IMR-90 (cell line): ENCODE results near the gene DMAC2L. TPM values are rescaled to one million over a fixed set of nuclear protein-coding genes. Genes with fewer than 3 reads are reported as not detected.

Experiments used
- ATAC-seq: fragments of 200-7000 bp; cut with Tn5 transposase; 2 replicates; pipeline ENCODE4 v1.9.1; 2020; ENCODE audit warnings: low read depth, mild to moderate bottlenecking, moderate library complexity
- BruUV-seq: library from RNA; stranded (reverse); fragments of 400-500 nt; replicated peaks from 2 replicates; lab custom pipeline; 2021; lab: Mats Ljungman, UMichigan
- CTCF ChIA-PET: fragments of 300-600 bp; formaldehyde crosslinking; extraction: SDS; loops from one replicate; lab custom pipeline; 2021; ENCODE audit warnings: antibody characterized with exemption; lab: Yijun Ruan, JAX
- POLR2A ChIA-PET: fragments of 300-600 bp; sonication (Branson Sonifier 250); formaldehyde crosslinking; loops from one replicate; lab custom pipeline; 2022; ENCODE audit warnings: antibody characterized with exemption; ENCODE audit not compliant: unreplicated experiment; lab: Charles Lee
- DNase-seq: peaks from one replicate; pipeline ENCODE4 v3.0.0; 2013
- H2AFZ ChIP-seq: replicated peaks from 2 replicates; pipeline ENCODE3; 2013; ENCODE audit warnings: low read length, mild to moderate bottlenecking; ENCODE audit not compliant: poor library complexity
- H2AK5ac ChIP-seq: 2 replicates; pipeline ENCODE4 v1.6.1; 2013; ENCODE audit warnings: low read depth, low read length, inconsistent platforms
- H2AK9ac ChIP-seq: replicated peaks from 2 replicates; pipeline ENCODE3; 2013; ENCODE audit warnings: mild to moderate bottlenecking, low read depth, low read length, moderate library complexity; ENCODE audit not compliant: poor library complexity
- H2BK120ac ChIP-seq: 2 replicates; pipeline ENCODE4 v1.6.1; 2013; ENCODE audit warnings: low read depth, low read length, inconsistent platforms
- H2BK15ac ChIP-seq: 3 replicates; pipeline ENCODE4 v1.6.1; 2013; ENCODE audit warnings: low read depth, low read length, inconsistent platforms
- H2BK20ac ChIP-seq: 2 replicates; pipeline ENCODE4 v1.6.1; 2013; ENCODE audit warnings: low read depth, mild to moderate bottlenecking, inconsistent platforms, low read length, moderate library complexity
- H2BK5ac ChIP-seq: 2 replicates; pipeline ENCODE4 v1.6.1; 2013; ENCODE audit warnings: mild to moderate bottlenecking, low read depth, low read length, inconsistent platforms; ENCODE audit not compliant: poor library complexity, severe bottlenecking
- H3K14ac ChIP-seq: replicated peaks from 2 replicates; pipeline ENCODE4 v1.6.1; 2013; ENCODE audit warnings: low read depth, low read length, inconsistent platforms
- H3K18ac ChIP-seq: 2 replicates; pipeline ENCODE4 v1.6.1; 2013; ENCODE audit warnings: low read depth, low read length, control low read depth
- H3K23ac ChIP-seq: 2 replicates; pipeline ENCODE4 v1.6.1; 2013; ENCODE audit warnings: low read depth, low read length, inconsistent platforms
- H3K27ac ChIP-seq: 2 replicates; pipeline ENCODE4 v1.5.1; 2013; ENCODE audit warnings: mild to moderate bottlenecking, control low read depth, low read length; ENCODE audit not compliant: insufficient read depth
- H3K27me3 ChIP-seq: 2 replicates; pipeline ENCODE4 v1.6.1; 2013; ENCODE audit warnings: low read length; ENCODE audit not compliant: control insufficient read depth, insufficient read depth
- H3K36me3 ChIP-seq: 2 replicates; pipeline ENCODE4 v1.6.1; 2013; ENCODE audit warnings: low read length, mixed read lengths; ENCODE audit not compliant: control insufficient read depth, insufficient read depth
- H3K4ac ChIP-seq: 2 replicates; pipeline ENCODE4 v1.6.1; 2013; ENCODE audit warnings: low read depth, low read length, inconsistent platforms
- H3K4me1 ChIP-seq: 2 replicates; pipeline ENCODE4 v1.6.1; 2013; ENCODE audit warnings: low read length, mixed read lengths; ENCODE audit not compliant: control insufficient read depth, insufficient read depth
- H3K4me2 ChIP-seq: 2 replicates; pipeline ENCODE4 v1.6.1; 2013; ENCODE audit warnings: low read depth, mild to moderate bottlenecking, control low read depth, low read length, moderate library complexity
- H3K4me3 ChIP-seq: 2 replicates; pipeline ENCODE4 v1.5.1; 2013; ENCODE audit warnings: low read depth, mild to moderate bottlenecking, control low read depth, low read length, moderate library complexity; ENCODE audit not compliant: insufficient read depth
- H3K56ac ChIP-seq: 2 replicates; pipeline ENCODE4 v1.6.1; 2013; ENCODE audit warnings: low read length, inconsistent platforms; ENCODE audit not compliant: insufficient read depth; ENCODE audit errors: extremely low read depth
- H3K79me1 ChIP-seq, 2 experiments: 2 replicates each; pipeline ENCODE4 v1.6.1; 2013; ENCODE audit warnings: low read length in 2 of 2, inconsistent platforms in 1 of 2, low read depth in 1 of 2
- H3K9ac ChIP-seq: 2 replicates; pipeline ENCODE4 v1.6.1; 2013; ENCODE audit warnings: low read depth, low read length, control low read depth
- H3K9me1 ChIP-seq: 2 replicates; pipeline ENCODE4 v1.6.1; 2013; ENCODE audit warnings: low read length, inconsistent platforms; ENCODE audit not compliant: insufficient read depth
- H3K9me3 ChIP-seq: 2 replicates; pipeline ENCODE4 v1.6.1; 2013; ENCODE audit warnings: low read length; ENCODE audit not compliant: control insufficient read depth, insufficient read depth
- H4K20me1 ChIP-seq: 2 replicates; pipeline ENCODE4 v1.6.1; 2013; ENCODE audit warnings: low read length, inconsistent platforms; ENCODE audit not compliant: insufficient read depth
- H4K5ac ChIP-seq: 2 replicates; pipeline ENCODE4 v1.6.1; 2013; ENCODE audit warnings: mild to moderate bottlenecking, low read depth, low read length, control low read depth
- H4K8ac ChIP-seq, 2 experiments: 2 replicates each; pipeline ENCODE4 v1.6.1; 2013; ENCODE audit warnings: low read depth in 2 of 2, low read length in 2 of 2, control low read depth in 1 of 2, inconsistent platforms in 1 of 2
- H4K91ac ChIP-seq: 2 replicates; pipeline ENCODE4 v1.6.1; 2013; ENCODE audit warnings: low read depth, low read length, inconsistent platforms; ENCODE audit not compliant: insufficient read depth
- CEBPB ChIP-seq: IDR thresholded peaks from 2 replicates; pipeline ENCODE4 v1.6.1; 2012; ENCODE audit warnings: low read depth, low read length, improper control_type of control experiment
- MAFK ChIP-seq: IDR thresholded peaks from 2 replicates; pipeline ENCODE4 v1.6.1; 2012; ENCODE audit warnings: low read depth, low read length, improper control_type of control experiment
- NFE2L2 ChIP-seq: fragments of 150-350 bp; IDR thresholded peaks from 2 replicates; pipeline ENCODE4 v1.6.1; 2016; ENCODE audit warnings: low read depth, mild to moderate bottlenecking, low read length
- RFX5 ChIP-seq: IDR thresholded peaks from 2 replicates; pipeline ENCODE4 v1.8.0; 2012; ENCODE audit warnings: low read depth, mild to moderate bottlenecking, low read length, moderate library complexity
- whole genome bisulfite sequencing, 2 experiments: methylation state at CpG; one replicate each; pipeline versions ENCODE4 v1.1.5 to v1.1.7; 2013; ENCODE audit warnings: missing lambda C conversion rate in 2 of 2; ENCODE audit not compliant: insufficient read length in 1 of 2; ENCODE audit errors: extremely low coverage in 2 of 2; 5-methylcytosine and 5-hydroxymethylcytosine counted together
- dilution Hi-C: fragments of 300-500 bp; cut with HindIII; formaldehyde crosslinking; loops from one replicate; pipeline ENCODE4 v1.14.3; 2018; ENCODE audit warnings: low sequenced_read_pairs; ENCODE audit not compliant: unreplicated experiment
- in situ Hi-C: fragments of 300-500 bp; cut with MboI; formaldehyde crosslinking; loops from 3 replicates; pipeline ENCODE4 v1.14.3; 2019; ENCODE audit warnings: low sequenced_read_pairs, inconsistent platforms, mixed read lengths
- intact Hi-C: fragments of 100-400 bp; cut with micrococcal nuclease; formaldehyde crosslinking; loops from 2 replicates; pipeline ENCODE4 v1.10.0; 2022
- polyA plus RNA-seq, 3 experiments: library from polyadenylated mRNA; depleted of rRNA; stranded (reverse); fragments of >200 nt; gene quantifications; 2 replicates each; pipeline ENCODE4 v1.2.3, GENCODE V29; 2012; ENCODE audit warnings: low replicate concordance in 1 of 3
- total RNA-seq: library from RNA; depleted of rRNA; stranded (reverse); fragments of >200 nt; gene quantifications from 2 replicates; pipeline ENCODE4 v1.2.3, GENCODE V29; 2012
- TF ChIP-seq, protein P1 (sequence below): conservative IDR thresholded peaks from 2 replicates; pipeline ENCODE4 v1.5.1; 2012; ENCODE audit warnings: mild to moderate bottlenecking, low read depth, low read length, improper control_type of control experiment
- TF ChIP-seq, protein P2 (sequence below): fragments of 150-350 bp; IDR thresholded peaks from 2 replicates; pipeline ENCODE4 v1.6.1; 2016; ENCODE audit warnings: low read depth, mild to moderate bottlenecking, low read length, moderate library complexity, borderline replicate concordance
- TF ChIP-seq, protein P3 (sequence below): fragments of 150-350 bp; IDR thresholded peaks from 2 replicates; pipeline ENCODE4 v1.6.1; 2017; ENCODE audit warnings: mild to moderate bottlenecking, antibody characterized with exemption, low read length, low read depth

The DMAC2L gene
- total and polyA plus RNA-seq, 2 of the 4 experiments (the other 2 are of a cell fraction) = 5.0 to 6.1 TPM

DNA sequence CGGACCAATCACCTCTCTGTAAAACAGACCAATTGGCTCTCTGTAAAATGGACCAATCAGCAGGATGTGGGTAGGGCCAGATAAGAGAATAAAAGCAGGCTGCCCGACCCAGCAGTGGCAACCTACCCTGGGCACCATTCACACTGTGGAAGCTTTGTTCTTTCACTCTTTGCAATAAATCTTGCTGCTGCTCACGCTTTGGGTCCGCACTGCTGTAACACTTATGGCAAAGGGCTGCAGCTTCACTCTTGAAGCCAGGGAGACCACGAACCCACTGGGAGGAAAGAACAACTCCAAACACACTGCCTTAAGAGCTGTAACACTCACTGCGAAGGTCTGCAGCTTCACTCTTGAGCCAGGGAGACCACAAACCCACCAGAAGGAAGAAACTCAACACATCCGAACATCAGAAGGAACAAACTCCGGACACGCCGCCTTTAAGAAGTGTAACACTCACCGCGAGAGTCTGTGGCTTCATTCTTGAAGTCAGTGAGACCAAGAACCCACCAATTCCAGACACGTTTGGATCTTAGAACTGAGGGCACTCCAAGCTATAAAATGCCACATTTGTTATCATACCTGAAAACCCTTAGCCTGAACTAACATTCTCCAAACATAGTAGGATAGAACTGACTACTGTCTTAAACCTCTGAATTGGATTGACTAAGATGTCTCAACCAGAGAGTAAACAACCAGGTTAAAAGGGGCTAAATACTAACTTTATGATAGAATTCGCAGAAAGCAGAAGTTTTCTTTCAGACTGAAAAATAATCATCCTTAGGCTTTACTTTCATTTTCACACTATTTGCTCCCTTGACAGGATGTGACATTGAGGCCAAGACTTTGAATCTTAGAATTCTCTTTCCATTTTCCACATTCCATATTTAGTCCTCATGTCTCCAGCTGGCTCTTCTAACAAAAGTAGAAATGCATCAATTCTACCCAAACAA is 50.9 kb downstream of the DMAC2L start:
- Histone ChIP-seq H2BK5ac (peak overlapping the region; percentile 3), H2BK15ac (peak overlapping the region; percentile 4; the same call in 1 of the 3 replicates), H3K4ac (peak overlapping the region; percentile 79), H2AFZ (peak overlapping the region; percentile 90), H4K91ac (peak overlapping the region; percentile 23), H4K8ac (peak overlapping the region; percentile 18 to 82; a peak in 3 of 4 replicates), H3K4me2 (peak overlapping the region; percentile 88), H2AK9ac (peak overlapping the region; percentile 2), H3K9me3 (no peaks in the 10 kb centered on the region), H3K4me3 (peak overlapping the region; percentile 5; the same call in 1 of the 2 replicates), H3K18ac (peak overlapping the region; percentile 87), H3K9ac (0 out of 2 replicates have a peak overlapping the region, but pooled peaks have one; percentile 16), H3K27me3 (no peaks in the 10 kb centered on the region), H4K5ac (peak overlapping the region; percentile 99), H3K27ac (peak overlapping the region; percentile 82; the same call in 1 of the 2 replicates), H3K23ac (peak overlapping the region; percentile 68; the same call in 1 of the 2 replicates), H3K56ac (no peak overlapping the region), H3K4me1 (peaks cover 7% of the 10 kb centered on the region), H3K36me3 (0 out of 2 replicates have a peak, but pooled peaks cover 3% of the 10 kb centered on the region), H2BK20ac (peak overlapping the region; percentile 79; the same call in 1 of the 2 replicates), H2BK120ac (peak overlapping the region; percentile 60), H2AK5ac (peak overlapping the region; percentile 52; the same call in 1 of the 2 replicates), H3K79me1 (no peaks in the 10 kb centered on the region; a peak in 1 of 4 replicates), H4K20me1 (no peaks in the 10 kb centered on the region), H3K14ac (peak overlapping the region; percentile 91), H3K9me1 (peaks cover 16% of the 10 kb centered on the region)
- ATAC-seq (peak; percentile 70), DNase-seq (peak; percentile 14)
- ChIA-PET POLR2A (interaction anchor here (0.5 kb wide), 1 partner anchor 26 kb away, joined by 3 read pairs; no protein-coding TSS in a partner anchor), CTCF (no interaction called here)
- intact Hi-C loops = no loop called here
- WGBS, 2 experiments = 100% methylated on average over 1 of the region's 14 CpGs; no CpG with 5 or more reads in 1 of the 2 experiments
- BruUV-seq = no TSS peak
- dilution Hi-C loops = no loop called here
- TF ChIP-seq CEBPB (no peak), NFE2L2 (no peak), MAFK (no peak), RFX5 (no peak)
- TF ChIP-seq, protein P1, sequence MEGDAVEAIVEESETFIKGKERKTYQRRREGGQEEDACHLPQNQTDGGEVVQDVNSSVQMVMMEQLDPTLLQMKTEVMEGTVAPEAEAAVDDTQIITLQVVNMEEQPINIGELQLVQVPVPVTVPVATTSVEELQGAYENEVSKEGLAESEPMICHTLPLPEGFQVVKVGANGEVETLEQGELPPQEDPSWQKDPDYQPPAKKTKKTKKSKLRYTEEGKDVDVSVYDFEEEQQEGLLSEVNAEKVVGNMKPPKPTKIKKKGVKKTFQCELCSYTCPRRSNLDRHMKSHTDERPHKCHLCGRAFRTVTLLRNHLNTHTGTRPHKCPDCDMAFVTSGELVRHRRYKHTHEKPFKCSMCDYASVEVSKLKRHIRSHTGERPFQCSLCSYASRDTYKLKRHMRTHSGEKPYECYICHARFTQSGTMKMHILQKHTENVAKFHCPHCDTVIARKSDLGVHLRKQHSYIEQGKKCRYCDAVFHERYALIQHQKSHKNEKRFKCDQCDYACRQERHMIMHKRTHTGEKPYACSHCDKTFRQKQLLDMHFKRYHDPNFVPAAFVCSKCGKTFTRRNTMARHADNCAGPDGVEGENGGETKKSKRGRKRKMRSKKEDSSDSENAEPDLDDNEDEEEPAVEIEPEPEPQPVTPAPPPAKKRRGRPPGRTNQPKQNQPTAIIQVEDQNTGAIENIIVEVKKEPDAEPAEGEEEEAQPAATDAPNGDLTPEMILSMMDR = no peak
- TF ChIP-seq, protein P2, sequence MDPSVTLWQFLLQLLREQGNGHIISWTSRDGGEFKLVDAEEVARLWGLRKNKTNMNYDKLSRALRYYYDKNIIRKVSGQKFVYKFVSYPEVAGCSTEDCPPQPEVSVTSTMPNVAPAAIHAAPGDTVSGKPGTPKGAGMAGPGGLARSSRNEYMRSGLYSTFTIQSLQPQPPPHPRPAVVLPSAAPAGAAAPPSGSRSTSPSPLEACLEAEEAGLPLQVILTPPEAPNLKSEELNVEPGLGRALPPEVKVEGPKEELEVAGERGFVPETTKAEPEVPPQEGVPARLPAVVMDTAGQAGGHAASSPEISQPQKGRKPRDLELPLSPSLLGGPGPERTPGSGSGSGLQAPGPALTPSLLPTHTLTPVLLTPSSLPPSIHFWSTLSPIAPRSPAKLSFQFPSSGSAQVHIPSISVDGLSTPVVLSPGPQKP = no peak
- TF ChIP-seq, protein P3, sequence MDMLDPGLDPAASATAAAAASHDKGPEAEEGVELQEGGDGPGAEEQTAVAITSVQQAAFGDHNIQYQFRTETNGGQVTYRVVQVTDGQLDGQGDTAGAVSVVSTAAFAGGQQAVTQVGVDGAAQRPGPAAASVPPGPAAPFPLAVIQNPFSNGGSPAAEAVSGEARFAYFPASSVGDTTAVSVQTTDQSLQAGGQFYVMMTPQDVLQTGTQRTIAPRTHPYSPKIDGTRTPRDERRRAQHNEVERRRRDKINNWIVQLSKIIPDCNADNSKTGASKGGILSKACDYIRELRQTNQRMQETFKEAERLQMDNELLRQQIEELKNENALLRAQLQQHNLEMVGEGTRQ = no peak
- in situ Hi-C loops = no loop called here
